HEK293 (cell line): ENCODE results near the gene HAND2.

Experiments
- CTCF ChIA-PET: fragments of 350-600 bp; formaldehyde crosslinking; extraction: SDS; loops from one replicate; lab custom pipeline; 2021; ENCODE audit warnings: antibody characterized with exemption; lab: Yijun Ruan, JAX
- POLR2A ChIA-PET: fragments of 300-600 bp; formaldehyde crosslinking; extraction: SDS; loops from one replicate; lab custom pipeline; 2020; ENCODE audit warnings: antibody characterized with exemption, inconsistent platforms; lab: Yijun Ruan, JAX
- H3K27ac ChIP-seq: fragments of 200-500 bp; sonication (Bioruptor generic); 2 replicates; pipeline ENCODE4 v1.5.1; 2014; ENCODE audit warnings: low read depth, low read length, control low read depth, inconsistent platforms; ENCODE audit errors: extremely low read depth
- H3K36me3 ChIP-seq, 2 experiments: fragments of 200-500 bp in 1 of 2; sonication (Bioruptor generic) in 1 of 2; 1 replicate in 1 of 2; 2 replicates in 1 of 2; pipeline ENCODE4 v1.5.1; 2014 to 2017; ENCODE audit warnings: inconsistent platforms in 2 of 2, low read length in 2 of 2; ENCODE audit not compliant: control insufficient read depth in 2 of 2, insufficient read depth in 1 of 2
- H3K4me1 ChIP-seq: fragments of 200-500 bp; sonication (Bioruptor generic); 2 replicates; pipeline ENCODE4 v1.5.1; 2014; ENCODE audit warnings: mild to moderate bottlenecking, low read length, inconsistent platforms; ENCODE audit not compliant: control insufficient read depth, insufficient read depth
- H3K4me3 ChIP-seq: 2 replicates; pipeline ENCODE4 v1.5.1; 2011; ENCODE audit warnings: low read depth, mild to moderate bottlenecking, control low read depth, low read length, moderate library complexity
- H3K9me3 ChIP-seq: fragments of 200-500 bp; sonication (Bioruptor generic); 2 replicates; pipeline ENCODE4 v1.5.1; 2014; ENCODE audit warnings: low read depth, low read length, inconsistent platforms; ENCODE audit not compliant: control insufficient read depth, insufficient read depth
- BCL11A ChIP-seq: fragments of 450-650 bp; formaldehyde crosslinking; IDR thresholded peaks from 2 replicates; pipeline ENCODE4 v1.5.1; 2016; ENCODE audit warnings: low read depth, missing biosample characterization, missing genetic modification characterization
- KLF9 ChIP-seq: fragments of 450-650 bp; formaldehyde crosslinking; IDR thresholded peaks from 2 replicates; pipeline ENCODE4 v1.5.1; 2016; ENCODE audit warnings: missing biosample characterization, missing genetic modification characterization, low read depth
- PBX3 ChIP-seq: sonication (generic); formaldehyde crosslinking; IDR thresholded peaks from 2 replicates; pipeline ENCODE4 v1.8.1; 2022; ENCODE audit warnings: mild to moderate bottlenecking, moderate library complexity, missing genetic modification reagents
- REPIN1 ChIP-seq: fragments of 450-650 bp; formaldehyde crosslinking; IDR thresholded peaks from 2 replicates; pipeline ENCODE4 v1.5.1; 2017; ENCODE audit warnings: missing biosample characterization, missing genetic modification characterization, low read depth
- ZBTB10 ChIP-seq: fragments of 450-650 bp; formaldehyde crosslinking; IDR thresholded peaks from 2 replicates; pipeline ENCODE4 v1.5.1; 2016; ENCODE audit warnings: missing biosample characterization, missing genetic modification characterization
- ZBTB20 ChIP-seq: fragments of 450-650 bp; formaldehyde crosslinking; IDR thresholded peaks from 2 replicates; pipeline ENCODE4 v1.5.1; 2016; ENCODE audit warnings: missing biosample characterization, missing genetic modification characterization
- ZBTB48 ChIP-seq: fragments of 450-650 bp; formaldehyde crosslinking; IDR thresholded peaks from 2 replicates; pipeline ENCODE4 v1.5.1; 2016; ENCODE audit warnings: missing biosample characterization, missing genetic modification characterization
- ZBTB7A ChIP-seq: fragments of 450-650 bp; formaldehyde crosslinking; IDR thresholded peaks from 2 replicates; pipeline ENCODE4 v1.5.1; 2016; ENCODE audit warnings: low read depth, missing biosample characterization, missing genetic modification characterization
- ZNF112 ChIP-seq: fragments of 450-650 bp; formaldehyde crosslinking; IDR thresholded peaks from 2 replicates; pipeline ENCODE4 v1.5.0; 2017; ENCODE audit warnings: missing biosample characterization, missing genetic modification characterization
- ZNF146 ChIP-seq: fragments of 450-650 bp; formaldehyde crosslinking; IDR thresholded peaks from 2 replicates; pipeline ENCODE4 v1.5.1; 2016; ENCODE audit warnings: missing biosample characterization, missing genetic modification characterization
- ZNF221 ChIP-seq: fragments of 450-650 bp; formaldehyde crosslinking; IDR thresholded peaks from 2 replicates; pipeline ENCODE4 v1.5.1; 2017; ENCODE audit warnings: missing biosample characterization, missing genetic modification characterization, borderline replicate concordance
- ZNF223 ChIP-seq: fragments of 450-650 bp; formaldehyde crosslinking; IDR thresholded peaks from 2 replicates; pipeline ENCODE4 v1.5.1; 2016; ENCODE audit warnings: missing biosample characterization, missing genetic modification characterization
- ZNF23 ChIP-seq: fragments of 450-650 bp; formaldehyde crosslinking; IDR thresholded peaks from 2 replicates; pipeline ENCODE4 v1.5.1; 2016; ENCODE audit warnings: missing biosample characterization, missing genetic modification characterization, borderline replicate concordance
- ZNF26 ChIP-seq: fragments of 450-650 bp; formaldehyde crosslinking; IDR thresholded peaks from 2 replicates; pipeline ENCODE4 v1.5.1; 2016; ENCODE audit warnings: missing biosample characterization, missing genetic modification characterization
- ZNF362 ChIP-seq: fragments of 450-650 bp; formaldehyde crosslinking; IDR thresholded peaks from 2 replicates; pipeline ENCODE4 v1.5.1; 2016; ENCODE audit warnings: missing biosample characterization, missing genetic modification characterization
- ZNF398 ChIP-seq: fragments of 450-650 bp; formaldehyde crosslinking; IDR thresholded peaks from 2 replicates; pipeline ENCODE4 v1.5.1; 2017; ENCODE audit warnings: missing biosample characterization, missing genetic modification characterization
- ZNF423 ChIP-seq: fragments of 450-650 bp; formaldehyde crosslinking; IDR thresholded peaks from 2 replicates; pipeline ENCODE4 v1.5.1; 2016; ENCODE audit warnings: missing biosample characterization, missing genetic modification characterization
- ZNF501 ChIP-seq: fragments of 450-650 bp; formaldehyde crosslinking; IDR thresholded peaks from 2 replicates; pipeline ENCODE4 v1.5.1; 2016; ENCODE audit warnings: missing biosample characterization, missing genetic modification characterization
- ZNF513 ChIP-seq: fragments of 450-650 bp; IDR thresholded peaks from 2 replicates; pipeline ENCODE4 v1.5.1; 2018; ENCODE audit warnings: missing biosample characterization, missing genetic modification characterization
- ZNF514 ChIP-seq: fragments of 450-650 bp; formaldehyde crosslinking; IDR thresholded peaks from 2 replicates; pipeline ENCODE4 v1.5.1; 2016; ENCODE audit warnings: missing biosample characterization, missing genetic modification characterization
- ZNF561 ChIP-seq: fragments of 450-650 bp; IDR thresholded peaks from 2 replicates; pipeline ENCODE4 v1.5.1; 2018; ENCODE audit warnings: missing biosample characterization, missing genetic modification characterization, borderline replicate concordance
- ZNF629 ChIP-seq: fragments of 450-650 bp; formaldehyde crosslinking; IDR thresholded peaks from 2 replicates; pipeline ENCODE4 v1.5.1; 2017; ENCODE audit warnings: missing biosample characterization, missing genetic modification characterization
- ZNF660 ChIP-seq: fragments of 450-650 bp; IDR thresholded peaks from 2 replicates; pipeline ENCODE4 v1.5.1; 2018; ENCODE audit warnings: missing biosample characterization, mild to moderate bottlenecking, missing genetic modification characterization
- ZNF747 ChIP-seq: fragments of 450-650 bp; formaldehyde crosslinking; IDR thresholded peaks from 2 replicates; pipeline ENCODE4 v1.5.1; 2016; ENCODE audit warnings: missing biosample characterization, missing genetic modification characterization

The HAND2 gene

GRCh38 chr4:173488074-173488473 is 42.0 kb downstream of the HAND2 start:
- CTCF ChIA-PET: no interaction called here
- POLR2A ChIA-PET: no interaction called here
- no peak overlapping the region for H3K4me3 ChIP-seq

GRCh38 chr4:173486714-173487392 is 43.2 kb downstream of the HAND2 start:
- Histone ChIP-seq H3K9me3 (no peaks in the 10 kb centered on the region), H3K4me3 (no peak overlapping the region), H3K4me1 (peaks cover 6% of the 10 kb centered on the region; the same call in 1 of the 2 replicates), H3K36me3 (no peaks in the 10 kb centered on the region), H3K27ac (no peak overlapping the region)
- CTCF ChIA-PET: interaction anchor here (0.7 to 0.8 kb wide), 2 partner anchors 213 to 795 kb away, joined by 3 to 4 read pairs; no protein-coding TSS in a partner anchor
- POLR2A ChIA-PET: no interaction called here
- TF ChIP-seq ZNF423 (tag by site-specific recombination) (no peak), ZBTB20 (tag by site-specific recombination) (no peak), ZNF146 (tag by site-specific recombination) (no peak), ZNF223 (tag by site-specific recombination) (no peak), ZNF362 (no peak), ZNF26 (tag by site-specific recombination) (no peak), ZNF561 (tag by site-specific recombination) (no peak), ZNF629 (no peak), ZBTB48 (no peak), KLF9 (no peak), ZNF23 (tag by site-specific recombination) (no peak), ZNF398 (tag by site-specific recombination) (no peak)

More at GRCh38 chr4:173488074-173488473, 42.0 kb downstream of the HAND2 start:
- Histone ChIP-seq H3K4me1 (peaks cover 6% of the 10 kb centered on the region; the same call in 1 of the 2 replicates), H3K9me3 (no peaks in the 10 kb centered on the region), H3K27ac (no peak overlapping the region), H3K36me3 (no peaks in the 10 kb centered on the region)
- no peak for TF ChIP-seq REPIN1 (tag by site-specific recombination)
- TF ChIP-seq ZNF221 (tag by site-specific recombination): no peak
- no peak for TF ChIP-seq ZNF561 (tag by site-specific recombination)
- no peak for TF ChIP-seq ZNF501 (tag by site-specific recombination)
- no peak for TF ChIP-seq ZNF112 (tag by site-specific recombination)
- TF ChIP-seq PBX3 (CRISPR knock-in tag): no peak
- TF ChIP-seq ZBTB7A (tag by site-specific recombination): no peak
- no peak for TF ChIP-seq ZNF747 (tag by site-specific recombination)
- TF ChIP-seq BCL11A (tag by site-specific recombination): no peak
- no peak for TF ChIP-seq ZNF513 (tag by site-specific recombination)
- no peak for TF ChIP-seq ZBTB10 (tag by site-specific recombination)
- TF ChIP-seq ZNF514 (tag by site-specific recombination): no peak
- TF ChIP-seq ZNF660: no peak
